ENCODE measurements around the gene UQCRHL.
A peak's percentile ranks its signal among the peaks of the same experiment; 100 is the strongest.
"Not testable (repeated sequence)": the region's sequence is repeated elsewhere in the genome, so short reads cannot be mapped to it uniquely, and the experiment has no call there.

UQCRHL gene

GRCh38 chr1:15834406-15835204 is 27.2 kb upstream of the UQCRHL start:
- no peaks in the 10 kb centered on the region for H3K9me3 ChIP-seq (ENCODE audit: control insufficient read depth, low read length)
- H3K4me3 ChIP-seq (ENCODE audit: extremely low read depth, insufficient read depth, low read length, poor library complexity, severe bottlenecking) = peak overlapping the region; percentile 73
- peaks cover 11% of the 10 kb centered on the region for H3K36me3 ChIP-seq (ENCODE audit: control insufficient read depth, insufficient read depth, low read length)
- peak overlapping the region; percentile 100 for H3K27ac ChIP-seq (ENCODE audit: low read depth, low read length, severe bottlenecking)
- H3K4me1 ChIP-seq (ENCODE audit: control insufficient read depth, insufficient read depth, low read length, poor library complexity, severe bottlenecking) = peaks cover 16% of the 10 kb centered on the region
- WGBS, 2 experiments (ENCODE audit: insufficient coverage in 2 of 2) = 0% methylated on average over 63 to 64 of the region's 77 CpGs

- no peaks in the 10 kb centered on the region for H3K9me3 ChIP-seq (ENCODE audit: control insufficient read depth, low read length)
- peak overlapping the region; percentile 100 for H3K27ac ChIP-seq (ENCODE audit: low read depth, low read length, severe bottlenecking)
- WGBS, 2 experiments (ENCODE audit: insufficient coverage in 2 of 2) = 4% methylated on average over 6 to 7 of the region's 10 CpGs
- H3K4me1 ChIP-seq (ENCODE audit: control insufficient read depth, insufficient read depth, low read length, poor library complexity, severe bottlenecking) = peaks cover 16% of the 10 kb centered on the region
- peak overlapping the region; percentile 73 for H3K4me3 ChIP-seq (ENCODE audit: extremely low read depth, insufficient read depth, low read length, poor library complexity, severe bottlenecking)
- peaks cover 11% of the 10 kb centered on the region for H3K36me3 ChIP-seq (ENCODE audit: control insufficient read depth, insufficient read depth, low read length)
Observed at GRCh38 chr1:15833842-15834405, 26.5 kb upstream of the UQCRHL start.

- no peaks in the 10 kb centered on the region for H3K9me3 ChIP-seq (ENCODE audit: control insufficient read depth, low read length)
- peaks cover 11% of the 10 kb centered on the region for H3K36me3 ChIP-seq (ENCODE audit: control insufficient read depth, insufficient read depth, low read length)
- peak overlapping the region; percentile 73 for H3K4me3 ChIP-seq (ENCODE audit: extremely low read depth, insufficient read depth, low read length, poor library complexity, severe bottlenecking)
- 96 to 97% methylated on average over 17 to 19 of the region's 24 CpGs for WGBS, 2 experiments (ENCODE audit: insufficient coverage in 2 of 2)
- no peak overlapping the region for H3K27ac ChIP-seq (ENCODE audit: low read depth, low read length, severe bottlenecking)
- H3K4me1 ChIP-seq (ENCODE audit: control insufficient read depth, insufficient read depth, low read length, poor library complexity, severe bottlenecking) = peaks cover 16% of the 10 kb centered on the region
Observed at GRCh38 chr1:15833069-15833679, 25.7 kb upstream of the UQCRHL start.

GRCh38 chr1:15830258-15830657 is 22.8 kb upstream of the UQCRHL start:
- WGBS, 2 experiments (ENCODE audit: insufficient coverage in 2 of 2) = 60% methylated on average over 1 of the region's 1 CpG; no CpG with 5 or more reads in 1 of the 2 experiments
- Histone ChIP-seq H3K27ac (ENCODE audit: low read depth, low read length, severe bottlenecking) (no peak overlapping the region), H3K4me1 (ENCODE audit: control insufficient read depth, insufficient read depth, low read length, poor library complexity, severe bottlenecking) (peaks cover 13% of the 10 kb centered on the region)

GRCh38 chr1:15828931-15829330 is 21.5 kb upstream of the UQCRHL start:
- not testable (repeated sequence) for H3K9me3 ChIP-seq (ENCODE audit: control insufficient read depth, low read length); H3K4me3 ChIP-seq (ENCODE audit: extremely low read depth, insufficient read depth, low read length, poor library complexity, severe bottlenecking); H3K27ac ChIP-seq (ENCODE audit: low read depth, low read length, severe bottlenecking)
- 89 to 98% methylated on average over 6 of the region's 14 CpGs for whole genome bisulfite sequencing, 2 experiments (ENCODE audit: insufficient coverage in 2 of 2)
- Histone ChIP-seq H3K36me3 (ENCODE audit: control insufficient read depth, insufficient read depth, low read length) (peaks cover 11% of the 10 kb centered on the region), H3K4me1 (ENCODE audit: control insufficient read depth, insufficient read depth, low read length, poor library complexity, severe bottlenecking) (peaks cover 13% of the 10 kb centered on the region)

More at GRCh38 chr1:15830258-15830657, 22.8 kb upstream of the UQCRHL start:
- Histone ChIP-seq H3K4me3 (ENCODE audit: extremely low read depth, insufficient read depth, low read length, poor library complexity, severe bottlenecking) (no peak overlapping the region), H3K36me3 (ENCODE audit: control insufficient read depth, insufficient read depth, low read length) (peaks cover 11% of the 10 kb centered on the region), H3K9me3 (ENCODE audit: control insufficient read depth, low read length) (no peaks in the 10 kb centered on the region)

GRCh38 chr1:15827567-15827966 is 20.1 kb upstream of the UQCRHL start:
- not testable (repeated sequence) for H3K4me1 ChIP-seq (ENCODE audit: control insufficient read depth, insufficient read depth, low read length, poor library complexity, severe bottlenecking); H3K9me3 ChIP-seq (ENCODE audit: control insufficient read depth, low read length); H3K4me3 ChIP-seq (ENCODE audit: extremely low read depth, insufficient read depth, low read length, poor library complexity, severe bottlenecking); H3K36me3 ChIP-seq (ENCODE audit: control insufficient read depth, insufficient read depth, low read length); H3K27ac ChIP-seq (ENCODE audit: low read depth, low read length, severe bottlenecking)
- 96 to 100% methylated on average over 1 to 7 of the region's 15 CpGs for WGBS, 2 experiments (ENCODE audit: insufficient coverage in 2 of 2)

GRCh38 chr1:15826810-15827507 is 19.5 kb upstream of the UQCRHL start:
- no peak overlapping the region for H3K4me3 ChIP-seq (ENCODE audit: extremely low read depth, insufficient read depth, low read length, poor library complexity, severe bottlenecking)
- WGBS, 2 experiments (ENCODE audit: insufficient coverage in 2 of 2) = 97 to 100% methylated on average over 3 to 4 of the region's 6 CpGs
- no peaks in the 10 kb centered on the region for H3K36me3 ChIP-seq (ENCODE audit: control insufficient read depth, insufficient read depth, low read length)
- H3K9me3 ChIP-seq (ENCODE audit: control insufficient read depth, low read length) = no peaks in the 10 kb centered on the region
- no peak overlapping the region for H3K27ac ChIP-seq (ENCODE audit: low read depth, low read length, severe bottlenecking)
- H3K4me1 ChIP-seq (ENCODE audit: control insufficient read depth, insufficient read depth, low read length, poor library complexity, severe bottlenecking) = peaks cover 1% of the 10 kb centered on the region

GRCh38 chr1:15825800-15826199 is 18.4 kb upstream of the UQCRHL start:
- Histone ChIP-seq H3K36me3 (ENCODE audit: control insufficient read depth, insufficient read depth, low read length) (no peaks in the 10 kb centered on the region), H3K4me3 (ENCODE audit: extremely low read depth, insufficient read depth, low read length, poor library complexity, severe bottlenecking) (no peak overlapping the region), H3K27ac (ENCODE audit: low read depth, low read length, severe bottlenecking) (no peak overlapping the region), H3K9me3 (ENCODE audit: control insufficient read depth, low read length) (no peaks in the 10 kb centered on the region), H3K4me1 (ENCODE audit: control insufficient read depth, insufficient read depth, low read length, poor library complexity, severe bottlenecking) (no peaks in the 10 kb centered on the region)

- H3K36me3 ChIP-seq (ENCODE audit: control insufficient read depth, insufficient read depth, low read length) = no peaks in the 10 kb centered on the region
- no peak overlapping the region for H3K27ac ChIP-seq (ENCODE audit: low read depth, low read length, severe bottlenecking)
- H3K4me3 ChIP-seq (ENCODE audit: extremely low read depth, insufficient read depth, low read length, poor library complexity, severe bottlenecking) = no peak overlapping the region
- no peaks in the 10 kb centered on the region for H3K9me3 ChIP-seq (ENCODE audit: control insufficient read depth, low read length)
- no peaks in the 10 kb centered on the region for H3K4me1 ChIP-seq (ENCODE audit: control insufficient read depth, insufficient read depth, low read length, poor library complexity, severe bottlenecking)
- 96 to 100% methylated on average over 2 of the region's 3 CpGs for WGBS, 2 experiments (ENCODE audit: insufficient coverage in 2 of 2)
Observed at GRCh38 chr1:15820478-15820877, 13.0 kb upstream of the UQCRHL start.

- no peak overlapping the region for H3K27ac ChIP-seq (ENCODE audit: low read depth, low read length, severe bottlenecking)
Observed at GRCh38 chr1:15816674-15817073, 9.2 kb upstream of the UQCRHL start.

More at GRCh38 chr1:15816674-15817073, 9.2 kb upstream of the UQCRHL start:
- no peaks in the 10 kb centered on the region for H3K36me3 ChIP-seq (ENCODE audit: control insufficient read depth, insufficient read depth, low read length)
- H3K4me3 ChIP-seq (ENCODE audit: extremely low read depth, insufficient read depth, low read length, poor library complexity, severe bottlenecking) = no peak overlapping the region
- H3K9me3 ChIP-seq (ENCODE audit: control insufficient read depth, low read length) = no peaks in the 10 kb centered on the region
- H3K4me1 ChIP-seq (ENCODE audit: control insufficient read depth, insufficient read depth, low read length, poor library complexity, severe bottlenecking) = no peaks in the 10 kb centered on the region
- 100% methylated on average over 1 to 4 of the region's 5 CpGs for WGBS, 2 experiments (ENCODE audit: insufficient coverage in 2 of 2)
